Subcutaneous abdominal adipose tissue (tissue), 5 donors: ENCODE measurements around the gene ST6GAL1.

Source experiments
- H3K27ac ChIP-seq: one replicate; pipeline ENCODE4 v1.7.0; 2013; ENCODE audit warnings: low read depth, mild to moderate bottlenecking, inconsistent platforms, low read length, moderate library complexity
- H3K27me3 ChIP-seq, 5 donors: one replicate each; pipeline ENCODE4 v1.7.0; 2013; ENCODE audit warnings: low read length in 5 of 5, inconsistent platforms in 1 of 5; ENCODE audit not compliant: control insufficient read depth in 5 of 5, insufficient read depth in 4 of 5
- H3K36me3 ChIP-seq, 5 donors: one replicate each; pipeline ENCODE4 v1.7.0; 2013; ENCODE audit warnings: low read length in 5 of 5; ENCODE audit not compliant: control insufficient read depth in 5 of 5, insufficient read depth in 5 of 5
- H3K4me1 ChIP-seq, 5 donors: one replicate each; pipeline ENCODE4 v1.7.0; 2013; ENCODE audit warnings: low read length in 5 of 5, mild to moderate bottlenecking in 3 of 5, moderate library complexity in 1 of 5; ENCODE audit not compliant: control insufficient read depth in 5 of 5, insufficient read depth in 5 of 5
- H3K4me3 ChIP-seq, 5 donors: one replicate each; pipeline ENCODE4 v1.7.0; 2013; ENCODE audit warnings: low read length in 5 of 5, low read depth in 1 of 5
- H3K9ac ChIP-seq, 5 donors: one replicate each; pipeline ENCODE4 v1.7.0; 2013; ENCODE audit warnings: low read length in 5 of 5, mild to moderate bottlenecking in 4 of 5, moderate library complexity in 3 of 5
- H3K9me3 ChIP-seq, 5 donors: one replicate each; pipeline ENCODE4 v1.7.0; 2013; ENCODE audit warnings: low read length in 5 of 5; ENCODE audit not compliant: control insufficient read depth in 5 of 5
- donor health status: healthy.
- donor health status: healthy.
- donor health status: healthy.
- donor health status: healthy.
- donor health status: healthy.

Gene ST6GAL1

GRCh38 chr3:186929685-186930084 is 641 bp upstream of the ST6GAL1 start:
- Histone ChIP-seq H3K9ac (peak overlapping the region in 3 of 5 donors; percentile 67 to 76 (median 68)), H3K9me3 (no peaks in the 10 kb centered on the region), H3K4me1 (peaks cover 0 to 49% (median 34%) of the 10 kb centered on the region in 5 donors), H3K27me3 (peaks cover 0 to 6% (median 0%) of the 10 kb centered on the region in 5 donors), H3K4me3 (peak overlapping the region; percentile 56 to 83 (median 79)), H3K36me3 (no peaks in the 10 kb centered on the region), H3K27ac (peak overlapping the region; percentile 70)

- H3K27me3 ChIP-seq, result peaks cover 0 to 6% (median 0%) of the 10 kb centered on the region in 5 donors
- no peaks in the 10 kb centered on the region for H3K36me3 ChIP-seq
- peak overlapping the region in 4 of 5 donors; percentile 14 to 76 (median 68) for H3K9ac ChIP-seq
- H3K27ac ChIP-seq, result peak overlapping the region; percentile 71
- H3K4me1 ChIP-seq, result peaks cover 0 to 49% (median 34%) of the 10 kb centered on the region in 5 donors
- peak overlapping the region; percentile 71 to 83 (median 79) for H3K4me3 ChIP-seq
- peaks cover 0 to 5% (median 0%) of the 10 kb centered on the region in 5 donors for H3K9me3 ChIP-seq
Measured at GRCh38 chr3:186930641-186931531, 560 bp downstream of the ST6GAL1 start.

GRCh38 chr3:186931532-186932280 is 1.4 kb downstream of the ST6GAL1 start:
- H3K9me3 ChIP-seq, result peaks cover 0 to 5% (median 0%) of the 10 kb centered on the region in 5 donors
- peak overlapping the region; percentile 71 for H3K27ac ChIP-seq
- H3K27me3 ChIP-seq, result peaks cover 0 to 6% (median 0%) of the 10 kb centered on the region in 5 donors
- no peaks in the 10 kb centered on the region for H3K36me3 ChIP-seq
- H3K9ac ChIP-seq, result peak overlapping the region in 3 of 5 donors; percentile 67 to 76 (median 68)
- peak overlapping the region; percentile 71 to 83 (median 79) for H3K4me3 ChIP-seq
- H3K4me1 ChIP-seq, result peaks cover 0 to 49% (median 34%) of the 10 kb centered on the region in 5 donors

GRCh38 chr3:186932281-186933181 is 2.2 kb downstream of the ST6GAL1 start:
- H3K9ac ChIP-seq, result peak overlapping the region in 2 of 5 donors; percentile 68 to 76
- peaks cover 0 to 6% (median 0%) of the 10 kb centered on the region in 5 donors for H3K27me3 ChIP-seq
- H3K27ac ChIP-seq, result peak overlapping the region; percentile 71
- H3K36me3 ChIP-seq, result no peaks in the 10 kb centered on the region
- peaks cover 0 to 49% (median 34%) of the 10 kb centered on the region in 5 donors for H3K4me1 ChIP-seq
- H3K4me3 ChIP-seq, result peak overlapping the region; percentile 71 to 83 (median 79)
- H3K9me3 ChIP-seq, result peaks cover 0 to 5% (median 0%) of the 10 kb centered on the region in 5 donors

GRCh38 chr3:186933816-186934215 is 3.5 kb downstream of the ST6GAL1 start:
- Histone ChIP-seq H3K36me3 (no peaks in the 10 kb centered on the region), H3K9ac (no peak overlapping the region), H3K27me3 (peaks cover 0 to 6% (median 0%) of the 10 kb centered on the region in 5 donors), H3K27ac (peak overlapping the region; percentile 69), H3K4me1 (peaks cover 0 to 52% (median 34%) of the 10 kb centered on the region in 5 donors), H3K4me3 (no peak overlapping the region), H3K9me3 (peaks cover 0 to 5% (median 0%) of the 10 kb centered on the region in 5 donors)

GRCh38 chr3:186935133-186935532 is 4.8 kb downstream of the ST6GAL1 start:
- Histone ChIP-seq H3K4me1 (peaks cover 0 to 41% (median 28%) of the 10 kb centered on the region in 5 donors), H3K9me3 (peaks cover 0 to 5% (median 0%) of the 10 kb centered on the region in 5 donors)

GRCh38 chr3:186937017-186937875 is 6.9 kb downstream of the ST6GAL1 start:
- Histone ChIP-seq H3K9ac (no peak overlapping the region), H3K4me3 (no peak overlapping the region), H3K4me1 (peaks cover 0 to 36% (median 8%) of the 10 kb centered on the region in 5 donors), H3K27ac (no peak overlapping the region), H3K9me3 (peaks cover 0 to 5% (median 0%) of the 10 kb centered on the region in 5 donors), H3K36me3 (no peaks in the 10 kb centered on the region), H3K27me3 (peaks cover 0 to 3% (median 0%) of the 10 kb centered on the region in 5 donors)

More at GRCh38 chr3:186935133-186935532, 4.8 kb downstream of the ST6GAL1 start:
- Histone ChIP-seq H3K4me3 (no peak overlapping the region), H3K27me3 (peaks cover 0 to 3% (median 0%) of the 10 kb centered on the region in 5 donors), H3K36me3 (no peaks in the 10 kb centered on the region), H3K27ac (no peak overlapping the region), H3K9ac (no peak overlapping the region)

GRCh38 chr3:186938716-186939115 is 8.4 kb downstream of the ST6GAL1 start:
- H3K9ac ChIP-seq, result no peak overlapping the region
- no peaks in the 10 kb centered on the region for H3K27me3 ChIP-seq
- H3K36me3 ChIP-seq, result peaks cover 0 to 2% (median 0%) of the 10 kb centered on the region in 5 donors
- peaks cover 0 to 33% (median 4%) of the 10 kb centered on the region in 5 donors for H3K4me1 ChIP-seq
- peaks cover 0 to 5% (median 0%) of the 10 kb centered on the region in 5 donors for H3K9me3 ChIP-seq
- no peak overlapping the region for H3K27ac ChIP-seq
- no peak overlapping the region for H3K4me3 ChIP-seq
